Keratinocyte (primary cell): ENCODE results near the gene FANK1. TPM values are rescaled to one million over a fixed set of nuclear protein-coding genes. Genes with fewer than 3 reads are reported as not detected.

Experiments used
- DNase-seq: peaks from one replicate; pipeline ENCODE4 v3.0.0-alpha.2; 2011; ENCODE audit warnings: low read depth, missing footprints, low spot score
- FAIRE-seq: peaks from 2 replicates; lab custom pipeline; 2011; peaks lifted over from hg19 to GRCh38; lab: Jason Lieb, UNC
- H2AFZ ChIP-seq: 2 replicates; pipeline ENCODE4 v1.6.0; 2012; ENCODE audit warnings: low read length, control low read depth, inconsistent platforms; ENCODE audit not compliant: control insufficient read depth
- H3K27ac ChIP-seq: 2 replicates; pipeline ENCODE4 v1.5.1; 2011; ENCODE audit warnings: low read length; ENCODE audit not compliant: control insufficient read depth, insufficient read depth
- H3K27me3 ChIP-seq: 3 replicates; pipeline ENCODE4 v1.6.0; 2011; ENCODE audit warnings: low read length; ENCODE audit not compliant: control insufficient read depth, insufficient read depth; ENCODE audit errors: extremely low read depth
- H3K36me3 ChIP-seq, 2 experiments: 2 replicates in 1 of 2; 3 replicates in 1 of 2; pipeline ENCODE4 v1.5.1; 2011; ENCODE audit warnings: low read length in 2 of 2, mild to moderate bottlenecking in 1 of 2; ENCODE audit not compliant: control insufficient read depth in 2 of 2, insufficient read depth in 2 of 2; ENCODE audit errors: extremely low read depth in 1 of 2
- H3K4me1 ChIP-seq: 3 replicates; pipeline ENCODE4 v1.5.1; 2011; ENCODE audit warnings: low read length; ENCODE audit not compliant: control insufficient read depth, insufficient read depth; ENCODE audit errors: extremely low read depth
- H3K4me2 ChIP-seq: 3 replicates; pipeline ENCODE4 v1.6.0; 2011; ENCODE audit warnings: low read depth, low read length; ENCODE audit not compliant: control insufficient read depth, insufficient read depth; ENCODE audit errors: extremely low read depth
- H3K4me3 ChIP-seq, 3 experiments: fragments of 200-600 bp in 1 of 3; sonication (generic) in 1 of 3; 2 replicates in 2 of 3; 3 replicates in 1 of 3; pipeline ENCODE4 v1.5.1; 2011 to 2016; ENCODE audit warnings: low read length in 3 of 3, mild to moderate bottlenecking in 3 of 3, control low read depth in 2 of 3, inconsistent platforms in 1 of 3, low read depth in 1 of 3, mixed read lengths in 1 of 3, mixed run types in 1 of 3, moderate library complexity in 1 of 3; ENCODE audit not compliant: control insufficient read depth in 2 of 3, insufficient read depth in 2 of 3; ENCODE audit errors: extremely low read depth in 1 of 3
- H3K79me2 ChIP-seq: 2 replicates; pipeline ENCODE4 v1.6.0; 2012; ENCODE audit warnings: low read length; ENCODE audit not compliant: control insufficient read depth, insufficient read depth
- H3K9ac ChIP-seq: 3 replicates; pipeline ENCODE4 v1.6.0; 2011; ENCODE audit warnings: low read length; ENCODE audit not compliant: control insufficient read depth, insufficient read depth; ENCODE audit errors: extremely low read depth
- H3K9me1 ChIP-seq: 3 replicates; pipeline ENCODE4 v1.6.0; 2011; ENCODE audit warnings: low read length; ENCODE audit not compliant: control insufficient read depth, insufficient read depth; ENCODE audit errors: extremely low read depth
- H3K9me3 ChIP-seq: 2 replicates; pipeline ENCODE4 v1.5.1; 2012; ENCODE audit warnings: low read depth, low read length; ENCODE audit not compliant: control insufficient read depth
- H4K20me1 ChIP-seq: 3 replicates; pipeline ENCODE4 v1.6.0; 2011; ENCODE audit warnings: low read length; ENCODE audit not compliant: control insufficient read depth, insufficient read depth; ENCODE audit errors: extremely low read depth
- EZH2 ChIP-seq: IDR thresholded peaks from one replicate; pipeline ENCODE4 v1.6.1; 2012; ENCODE audit warnings: inconsistent platforms, mild to moderate bottlenecking, low read length, moderate library complexity
- dilution Hi-C: fragments of 300-500 bp; cut with MboI; formaldehyde crosslinking; loops from one replicate; pipeline ENCODE4 v1.7.0; 2020; ENCODE audit warnings: low sequenced_read_pairs; ENCODE audit not compliant: extremely low pct_ligation_motif_present
- polyA plus RNA-seq, 5 experiments: library from polyadenylated mRNA; depleted of rRNA in 3 of 5; stranded (reverse) in 3 of 5; stranded (forward) in 1 of 5; unstranded in 1 of 5; fragments of >200 nt; gene quantifications; 1 replicate in 1 of 5; 2 replicates in 3 of 5; 3 replicates in 1 of 5; pipeline versions ENCODE4 v1.2.1 to v1.2.3, GENCODE V29; 2011 to 2012; ENCODE audit warnings: missing spikeins in 2 of 5, low read depth in 1 of 5, low replicate concordance in 1 of 5
- TF ChIP-seq, protein P1 (sequence below), 3 experiments: IDR thresholded peaks in 1 of 3; conservative IDR thresholded peaks in 1 of 3; optimal IDR thresholded peaks in 1 of 3; 2 replicates in 2 of 3; 3 replicates in 1 of 3; pipeline versions ENCODE3 to v1.5.1; 2011; ENCODE audit warnings: low read length in 3 of 3, mild to moderate bottlenecking in 3 of 3, moderate library complexity in 2 of 3, control low read depth in 1 of 3, inconsistent platforms in 1 of 3; ENCODE audit not compliant: insufficient read depth in 2 of 3; ENCODE audit errors: extremely low read depth in 1 of 3

FANK1 gene
- polyA plus RNA-seq, 1 donor (not counting 4 experiments of a cell fraction or from before 2014, with no cell fraction given): 13.4 TPM

DNA sequence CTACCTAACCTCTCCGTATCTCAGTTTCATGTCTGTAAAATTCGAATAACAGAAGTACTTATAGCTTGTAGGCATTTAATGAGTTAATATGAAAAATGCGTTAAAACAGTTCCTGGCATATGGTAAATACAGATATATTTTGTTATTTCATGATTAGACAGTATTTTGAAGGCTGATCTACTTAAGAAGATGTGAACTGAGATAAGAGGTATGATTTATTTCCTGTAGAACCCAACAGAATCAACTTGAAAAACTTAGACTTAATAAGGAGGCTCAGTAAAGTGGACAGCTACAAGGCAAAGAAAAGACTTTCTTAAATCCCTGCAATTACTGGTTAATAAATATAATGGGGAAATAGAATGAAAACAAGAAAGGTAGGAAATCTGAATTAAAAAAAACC, 103.3 kb downstream of the FANK1 start:
- H4K20me1 ChIP-seq: no peaks in the 10 kb centered on the region
- H3K27ac ChIP-seq: no peak overlapping the region
- H3K9me3 ChIP-seq: no peaks in the 10 kb centered on the region
- FAIRE-seq (no peak), DNase-seq (no peak)
- no peak overlapping the region for H2AFZ ChIP-seq
- no peaks in the 10 kb centered on the region for H3K4me1 ChIP-seq
- H3K79me2 ChIP-seq: no peaks in the 10 kb centered on the region
- H3K36me3 ChIP-seq: peaks cover 0 to under 1% of the 10 kb centered on the region in 2 experiments
- no peak overlapping the region for H3K9ac ChIP-seq
- no peak for TF ChIP-seq EZH2
- TF ChIP-seq, protein P1, sequence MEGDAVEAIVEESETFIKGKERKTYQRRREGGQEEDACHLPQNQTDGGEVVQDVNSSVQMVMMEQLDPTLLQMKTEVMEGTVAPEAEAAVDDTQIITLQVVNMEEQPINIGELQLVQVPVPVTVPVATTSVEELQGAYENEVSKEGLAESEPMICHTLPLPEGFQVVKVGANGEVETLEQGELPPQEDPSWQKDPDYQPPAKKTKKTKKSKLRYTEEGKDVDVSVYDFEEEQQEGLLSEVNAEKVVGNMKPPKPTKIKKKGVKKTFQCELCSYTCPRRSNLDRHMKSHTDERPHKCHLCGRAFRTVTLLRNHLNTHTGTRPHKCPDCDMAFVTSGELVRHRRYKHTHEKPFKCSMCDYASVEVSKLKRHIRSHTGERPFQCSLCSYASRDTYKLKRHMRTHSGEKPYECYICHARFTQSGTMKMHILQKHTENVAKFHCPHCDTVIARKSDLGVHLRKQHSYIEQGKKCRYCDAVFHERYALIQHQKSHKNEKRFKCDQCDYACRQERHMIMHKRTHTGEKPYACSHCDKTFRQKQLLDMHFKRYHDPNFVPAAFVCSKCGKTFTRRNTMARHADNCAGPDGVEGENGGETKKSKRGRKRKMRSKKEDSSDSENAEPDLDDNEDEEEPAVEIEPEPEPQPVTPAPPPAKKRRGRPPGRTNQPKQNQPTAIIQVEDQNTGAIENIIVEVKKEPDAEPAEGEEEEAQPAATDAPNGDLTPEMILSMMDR (optimal IDR thresholded peaks at IDR 0.05 in 1 of 3, IDR thresholded peaks at IDR 0.05 in 1 of 3, conservative IDR thresholded peaks at IDR 0.05 in 1 of 3; ENCODE audit: extremely low read depth in 1 of 3, insufficient read depth in 2 of 3, low read length in 3 of 3): no peak
- H3K4me3 ChIP-seq: no peak overlapping the region
- H3K4me2 ChIP-seq: no peak overlapping the region
- dilution Hi-C loops: no loop called here
- H3K27me3 ChIP-seq: no peaks in the 10 kb centered on the region
- no peaks in the 10 kb centered on the region for H3K9me1 ChIP-seq

DNA sequence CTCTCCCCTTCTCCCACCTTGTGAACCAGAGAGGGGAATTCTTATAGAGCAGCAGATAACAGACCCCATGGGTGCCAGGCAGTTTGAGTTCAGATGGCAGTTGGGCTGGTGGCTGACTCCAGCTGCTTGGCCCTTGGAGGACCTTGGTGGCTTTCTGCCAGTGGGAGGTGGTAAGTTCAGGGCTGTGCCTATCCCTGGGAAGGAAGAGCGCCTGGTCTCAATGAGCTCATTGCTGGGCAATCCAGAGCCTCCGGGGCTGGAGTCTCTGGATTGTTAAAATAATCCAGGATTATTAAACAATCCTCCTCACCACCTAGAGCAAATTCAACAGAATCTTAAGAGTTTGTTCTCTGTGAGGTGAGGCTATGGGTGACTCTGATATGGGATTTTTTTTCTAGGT, 105.2 kb downstream of the FANK1 start:
- no peaks in the 10 kb centered on the region for H3K9me3 ChIP-seq
- no peak overlapping the region for H3K27ac ChIP-seq
- H3K79me2 ChIP-seq: no peaks in the 10 kb centered on the region
- no peak overlapping the region for H3K4me3 ChIP-seq
- no peak for FAIRE-seq
- H4K20me1 ChIP-seq: no peaks in the 10 kb centered on the region
- no peaks in the 10 kb centered on the region for H3K4me1 ChIP-seq
- no peaks in the 10 kb centered on the region for H3K9me1 ChIP-seq
- no peak overlapping the region for H3K9ac ChIP-seq
- no peaks in the 10 kb centered on the region for H3K27me3 ChIP-seq
- H3K36me3 ChIP-seq: peaks cover 0 to 2% of the 10 kb centered on the region in 2 experiments
- no peak for DNase-seq
- H2AFZ ChIP-seq: no peak overlapping the region
- no peak overlapping the region for H3K4me2 ChIP-seq
- dilution Hi-C loops: no loop called here
- no peak for TF ChIP-seq EZH2
- TF ChIP-seq, protein P1 (optimal IDR thresholded peaks at IDR 0.05 in 1 of 3, IDR thresholded peaks at IDR 0.05 in 1 of 3, conservative IDR thresholded peaks at IDR 0.05 in 1 of 3; ENCODE audit: extremely low read depth in 1 of 3, insufficient read depth in 2 of 3, low read length in 3 of 3): no peak
